HG03558 (cell line): ENCODE data around the gene GDF11.

Experiments
- ATAC-seq: cut with Tn5 transposase; IDR thresholded peaks from one replicate; pipeline ENCODE4 v1.9.1; 2021; ENCODE audit warnings: moderate number of reproducible peaks; ENCODE audit not compliant: unreplicated experiment; ENCODE audit errors: extremely low read depth

The GDF11 gene

GRCh38 chr12:55706568-55707218 is 36.2 kb upstream of the GDF11 start:
- ATAC-seq = no peak

- ATAC-seq = no peak
Measured at GRCh38 chr12:55707219-55707671, 35.7 kb upstream of the GDF11 start.

- no peak for ATAC-seq
Measured at GRCh38 chr12:55707841-55708694, 34.9 kb upstream of the GDF11 start, which contains the start of gene ITGA7. Gene ITGA7, minus strand, starts transcription at chr12:55707904. Its CDS starts 222 bp downstream, at chr12:55707682.

GRCh38 chr12:55708695-55709233 is 34.2 kb upstream of the GDF11 start:
- ATAC-seq = no peak

- no peak for ATAC-seq
Measured at GRCh38 chr12:55711786-55712553, 31.0 kb upstream of the GDF11 start.

GRCh38 chr12:55712700-55713415 is 30.1 kb upstream of the GDF11 start:
- ATAC-seq = no peak

GRCh38 chr12:55713721-55714120 is 29.2 kb upstream of the GDF11 start:
- ATAC-seq = no peak

- ATAC-seq = no peak
Measured at GRCh38 chr12:55715169-55715764, 27.7 kb upstream of the GDF11 start.

- peak; percentile 76 for ATAC-seq
Measured at GRCh38 chr12:55715833-55716581, 26.9 kb upstream of the GDF11 start, which contains the start of gene BLOC1S1. Gene BLOC1S1, plus strand, starts transcription at chr12:55716046. Its CDS starts 6 bp downstream, at chr12:55716052.

- peak; percentile 18 for ATAC-seq
Measured at GRCh38 chr12:55716582-55716957, 26.4 kb upstream of the GDF11 start.

GRCh38 chr12:55717011-55718007 is 25.6 kb upstream of the GDF11 start:
- no peak for ATAC-seq

- ATAC-seq = no peak
Measured at GRCh38 chr12:55718015-55718414, 24.9 kb upstream of the GDF11 start.

GRCh38 chr12:55718624-55719275 is 24.2 kb upstream of the GDF11 start:
- ATAC-seq = no peak

- ATAC-seq = no peak
Measured at GRCh38 chr12:55719371-55719770, 23.6 kb upstream of the GDF11 start.

- no peak for ATAC-seq
Measured at GRCh38 chr12:55720071-55720564, 22.8 kb upstream of the GDF11 start, which contains the start of gene RDH5. Gene RDH5, plus strand, starts transcription at chr12:55720393. Its CDS starts 792 bp downstream, at chr12:55721185.

- ATAC-seq = no peak
Measured at GRCh38 chr12:55720894-55721444, 22.0 kb upstream of the GDF11 start.
